ENCODE results near the gene MED13L.

- TF ChIP-seq CTCF (IDR thresholded peaks at IDR 0.05; ENCODE audit: extremely low read depth in 1 of 2, insufficient read depth in 1 of 2, low read depth in 1 of 2, low read length in 2 of 2), result no peak
- no peak for TF ChIP-seq POLR2A (IDR thresholded peaks at IDR 0.05; ENCODE audit: low read depth, low read length)
- no peak for TF ChIP-seq POLR2AphosphoS5 (IDR thresholded peaks at IDR 0.05; ENCODE audit: insufficient read depth, low read depth, low read length)
- no peak for TF ChIP-seq MAX (IDR thresholded peaks at IDR 0.05; ENCODE audit: insufficient read depth, insufficient read length)
- TF ChIP-seq EZH2 (IDR thresholded peaks at IDR 0.05; ENCODE audit: borderline replicate concordance, low read depth, low read length, severe bottlenecking), result no peak
- TF ChIP-seq GATA2 (IDR thresholded peaks at IDR 0.05; ENCODE audit: insufficient read depth, insufficient read length, low read depth, low read length), result no peak
Observed at GRCh38 chr12:116310082-116310481, 32.6 kb upstream of the MED13L start.
